Esophagus muscularis mucosa (tissue), 4 donors: ENCODE data around the gene ZC3H7B. TPM values are rescaled to one million over a fixed set of nuclear protein-coding genes. Genes with fewer than 3 reads are reported as not detected.
"Not testable (repeated sequence)": the region's sequence is repeated elsewhere in the genome, so short reads cannot be mapped to it uniquely, and the experiment has no call there.

Experiments used
- DNase-seq: peaks from one replicate; pipeline ENCODE4 v3.0.0-alpha.2; 2017; ENCODE audit errors: extremely low spot score
- H3K27ac ChIP-seq, 4 donors: fragments of 200-600 bp; sonication (generic); replicated peaks in 1 of 4; 1 replicate in 3 of 4; 2 replicates in 1 of 4; pipeline ENCODE4 v1.5.1; 2016 to 2019; ENCODE audit warnings: mild to moderate bottlenecking in 1 of 4
- H3K27me3 ChIP-seq, 4 donors: fragments of 200-600 bp; sonication (generic); one replicate each; pipeline versions ENCODE4 v1.5.1 to v1.6.0; 2016 to 2019
- H3K36me3 ChIP-seq, 4 donors: fragments of 200-600 bp; sonication (generic); one replicate each; pipeline ENCODE4 v1.5.1; 2016 to 2019
- H3K4me1 ChIP-seq, 4 donors: fragments of 200-600 bp; sonication (generic); one replicate each; pipeline ENCODE4 v1.5.1; 2016 to 2019
- H3K4me3 ChIP-seq, 4 donors: fragments of 200-600 bp; sonication (generic); 1 replicate in 2 of 4; 2 replicates in 2 of 4; pipeline ENCODE4 v1.5.1; 2016 to 2019; ENCODE audit warnings: mild to moderate bottlenecking in 4 of 4, moderate library complexity in 1 of 4
- H3K9me3 ChIP-seq, 4 donors: fragments of 200-600 bp; sonication (generic); 1 replicate in 3 of 4; 2 replicates in 1 of 4; pipeline ENCODE4 v1.5.1; 2016 to 2019
- CTCF ChIP-seq, 3 experiments: fragments of 200-600 bp in 2 of 3; fragments of 450-650 bp in 1 of 3; sonication (generic) in 2 of 3; IDR thresholded peaks; one replicate each; pipeline ENCODE4 v1.5.1; 2017 to 2019; ENCODE audit warnings: antibody characterized with exemption in 3 of 3, mild to moderate bottlenecking in 2 of 3, moderate library complexity in 1 of 3
- EP300 ChIP-seq: sonication (generic); formaldehyde crosslinking; IDR thresholded peaks from one replicate; pipeline ENCODE4 v1.6.1; 2017; ENCODE audit warnings: antibody characterized with exemption
- POLR2A ChIP-seq: fragments of 450-650 bp; IDR thresholded peaks from one replicate; pipeline ENCODE4 v1.6.1; 2017; ENCODE audit warnings: antibody characterized with exemption, moderate library complexity, mild to moderate bottlenecking, low read depth
- POLR2AphosphoS5 ChIP-seq, 2 donors: sonication (generic); formaldehyde crosslinking; IDR thresholded peaks; one replicate each; pipeline ENCODE4 v1.6.1; 2017; ENCODE audit warnings: antibody characterized with exemption in 2 of 2
- WGBS: methylation state at CpG from one replicate; pipeline ENCODE4 v1.1.5; 2018; 5-methylcytosine and 5-hydroxymethylcytosine counted together
- intact Hi-C: fragments of 100-400 bp; cut with DNase I; formaldehyde crosslinking; loops from one replicate; pipeline ENCODE4 v1.15.1; 2023
- total RNA-seq, 4 donors: library from RNA; depleted of rRNA; stranded (reverse); fragments of >200 nt; gene quantifications; one replicate each; pipeline versions ENCODE4 v1.1.0 to v1.2.1, GENCODE V29; 2016

ZC3H7B gene
- total RNA-seq, 4 donors from 2014 or later = 39.9 to 72.2 (median 54.3) TPM

GRCh38 chr22:41256254-41257253 lies 44.8 kb upstream of the ZC3H7B start:
- H3K27ac ChIP-seq = peak overlapping the region in 2 of 4 donors; percentile 3 to 7
- H3K27me3 ChIP-seq = no peaks in the 10 kb centered on the region
- H3K4me3 ChIP-seq = no peak overlapping the region
- intact Hi-C loops = no loop called here
- H3K36me3 ChIP-seq = peaks cover 65 to 100% (median 87%) of the 10 kb centered on the region in 4 donors
- no peaks in the 10 kb centered on the region for H3K9me3 ChIP-seq
- no peak for DNase-seq
- 78% methylated on average over 15 of the region's 20 CpGs for WGBS
- no peak for TF ChIP-seq EP300
- TF ChIP-seq POLR2A = no peak
- no peak for TF ChIP-seq CTCF (IDR thresholded peaks at IDR 0.05)
- no peak for TF ChIP-seq POLR2AphosphoS5 (IDR thresholded peaks at IDR 0.05)
- H3K4me1 ChIP-seq = peaks cover 0 to 7% (median 3%) of the 10 kb centered on the region in 4 donors

DNA sequence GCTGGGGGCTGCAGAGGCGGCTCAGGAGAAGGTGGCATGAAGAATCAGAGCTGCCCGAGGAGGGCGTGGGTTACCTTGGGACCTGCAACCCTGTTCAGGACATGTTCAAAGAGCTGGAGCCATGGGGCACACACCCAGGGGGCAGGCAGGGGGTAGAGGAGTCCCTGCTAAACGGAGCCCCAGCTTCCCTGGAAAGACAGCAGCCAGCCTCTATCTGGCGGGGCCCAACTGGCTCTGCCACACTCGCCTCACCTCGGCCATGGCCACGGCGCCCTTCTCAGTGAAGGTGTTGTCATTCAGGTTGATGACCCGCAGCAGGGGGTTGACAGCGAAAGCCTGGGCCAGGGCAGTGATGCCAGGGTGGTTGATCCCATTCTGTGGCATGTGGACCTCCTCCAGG lies 43.6 kb upstream of the ZC3H7B start:
- peaks cover 56 to 100% (median 85%) of the 10 kb centered on the region in 4 donors for H3K36me3 ChIP-seq
- no peaks in the 10 kb centered on the region for H3K27me3 ChIP-seq
- H3K27ac ChIP-seq = no peak overlapping the region
- H3K4me1 ChIP-seq = peaks cover 0 to 7% (median 4%) of the 10 kb centered on the region in 4 donors
- H3K4me3 ChIP-seq = no peak overlapping the region
- no peak for DNase-seq
- TF ChIP-seq POLR2AphosphoS5 (IDR thresholded peaks at IDR 0.05) = no peak
- no peak for TF ChIP-seq POLR2A
- TF ChIP-seq CTCF (IDR thresholded peaks at IDR 0.05) = no peak
- no peak for TF ChIP-seq EP300
- 93% methylated on average over 11 of the region's 11 CpGs for WGBS
- no peaks in the 10 kb centered on the region for H3K9me3 ChIP-seq
- intact Hi-C loops = no loop called here

DNA sequence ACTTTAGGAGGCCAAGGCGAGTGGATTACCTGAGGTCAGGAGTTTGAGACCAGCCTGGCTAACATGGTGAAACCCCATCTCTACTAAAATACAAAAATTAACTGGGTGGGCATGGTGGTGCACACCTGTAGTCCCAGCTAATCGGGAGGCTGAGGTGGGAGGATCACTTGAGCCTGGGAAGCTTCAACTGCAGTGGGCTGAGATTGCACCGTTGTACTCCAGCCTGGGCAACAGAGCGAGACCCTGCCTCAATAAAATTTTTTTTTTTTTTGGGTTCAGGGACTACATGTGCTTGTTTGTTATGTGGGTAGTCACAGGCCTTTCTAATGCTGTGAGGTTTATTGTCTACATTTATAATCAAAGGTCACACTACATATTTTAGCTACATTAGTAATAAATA lies 41.6 kb upstream of the ZC3H7B start:
- H3K27ac ChIP-seq, H3K9me3 ChIP-seq, DNase-seq, H3K27me3 ChIP-seq, intact Hi-C loops, H3K4me3 ChIP-seq, H3K4me1 ChIP-seq: not testable (repeated sequence)
- WGBS = 98% methylated on average over 4 of the region's 4 CpGs
- H3K36me3 ChIP-seq = peaks cover 49 to 100% (median 86%) of the 10 kb centered on the region in 4 donors

DNA sequence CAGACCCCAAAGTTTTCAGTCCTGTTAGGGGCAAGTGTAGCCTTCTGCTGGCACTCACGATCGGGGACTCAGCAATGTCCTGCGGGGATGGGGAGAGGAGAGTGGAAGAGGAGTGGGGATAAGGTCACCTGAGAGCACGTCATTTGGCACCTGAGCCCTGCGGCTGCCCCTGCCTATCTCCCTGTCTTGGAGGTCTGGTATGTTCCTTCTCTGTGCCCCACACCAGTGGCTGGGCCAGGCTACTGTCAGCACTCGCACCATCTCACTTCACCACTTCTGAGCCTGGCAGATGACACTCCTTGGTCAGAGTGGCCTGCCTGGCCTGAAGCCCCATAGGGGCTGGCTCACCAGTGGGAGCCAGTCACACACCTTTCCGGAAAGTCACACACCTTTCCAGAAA lies 40.5 kb upstream of the ZC3H7B start:
- 94% methylated on average over 5 of the region's 7 CpGs for WGBS
- DNase-seq = no peak

More for the DNA sequence above, 40.5 kb upstream of the ZC3H7B start:
- TF ChIP-seq POLR2AphosphoS5 (IDR thresholded peaks at IDR 0.05) (no peak), EP300 (no peak), POLR2A (no peak), CTCF (IDR thresholded peaks at IDR 0.05) (no peak)
- H3K36me3 ChIP-seq = peaks cover 40 to 100% (median 84%) of the 10 kb centered on the region in 4 donors
- H3K27ac ChIP-seq = no peak overlapping the region
- peaks cover 0 to 7% (median 4%) of the 10 kb centered on the region in 4 donors for H3K4me1 ChIP-seq
- no peaks in the 10 kb centered on the region for H3K27me3 ChIP-seq
- no peak overlapping the region for H3K4me3 ChIP-seq
- intact Hi-C loops = no loop called here
- H3K9me3 ChIP-seq = no peaks in the 10 kb centered on the region
